Measurements from ENCODE around the gene PIGR.

PIGR gene, protein sequence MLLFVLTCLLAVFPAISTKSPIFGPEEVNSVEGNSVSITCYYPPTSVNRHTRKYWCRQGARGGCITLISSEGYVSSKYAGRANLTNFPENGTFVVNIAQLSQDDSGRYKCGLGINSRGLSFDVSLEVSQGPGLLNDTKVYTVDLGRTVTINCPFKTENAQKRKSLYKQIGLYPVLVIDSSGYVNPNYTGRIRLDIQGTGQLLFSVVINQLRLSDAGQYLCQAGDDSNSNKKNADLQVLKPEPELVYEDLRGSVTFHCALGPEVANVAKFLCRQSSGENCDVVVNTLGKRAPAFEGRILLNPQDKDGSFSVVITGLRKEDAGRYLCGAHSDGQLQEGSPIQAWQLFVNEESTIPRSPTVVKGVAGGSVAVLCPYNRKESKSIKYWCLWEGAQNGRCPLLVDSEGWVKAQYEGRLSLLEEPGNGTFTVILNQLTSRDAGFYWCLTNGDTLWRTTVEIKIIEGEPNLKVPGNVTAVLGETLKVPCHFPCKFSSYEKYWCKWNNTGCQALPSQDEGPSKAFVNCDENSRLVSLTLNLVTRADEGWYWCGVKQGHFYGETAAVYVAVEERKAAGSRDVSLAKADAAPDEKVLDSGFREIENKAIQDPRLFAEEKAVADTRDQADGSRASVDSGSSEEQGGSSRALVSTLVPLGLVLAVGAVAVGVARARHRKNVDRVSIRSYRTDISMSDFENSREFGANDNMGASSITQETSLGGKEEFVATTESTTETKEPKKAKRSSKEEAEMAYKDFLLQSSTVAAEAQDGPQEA

DNA sequence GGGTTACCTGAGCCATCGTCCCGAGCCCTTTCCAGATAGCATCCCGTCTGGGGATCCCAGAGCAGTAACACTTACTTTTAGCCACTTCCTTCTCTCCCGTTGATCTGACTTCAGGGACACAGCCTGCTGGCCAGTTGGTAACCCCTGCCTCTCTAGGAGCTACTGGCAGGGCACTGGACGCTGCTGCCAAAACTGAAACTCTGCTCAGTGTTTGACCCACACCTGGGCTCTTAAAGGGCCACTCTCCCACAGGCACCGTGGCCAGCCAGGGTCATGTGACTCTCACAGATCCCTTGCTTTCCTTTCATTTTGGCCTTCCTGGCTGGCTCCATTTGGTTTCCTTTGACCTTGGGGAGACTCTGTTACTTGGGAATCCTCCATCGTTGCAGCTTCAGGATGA, at the start of gene PIGR:
PIGR (minus strand) TSS at position 206 of the 400 bp plus-strand sequence. CDS start 5,935 bp downstream, outside the sequence.
- Histone ChIP-seq H3K4me1 (ENCODE audit: control insufficient read depth, insufficient read depth, low read length) (no peaks in the 10 kb centered on the region), H3K4me3 (ENCODE audit: low read depth, low read length) (no peak within 1 kb of the TSS), H3K27ac (ENCODE audit: low read depth, low read length) (no peak within 1 kb of the TSS), H3K9ac (ENCODE audit: low read length) (no peak within 1 kb of the TSS), H3K27me3 (ENCODE audit: control insufficient read depth, insufficient read depth, low read length) (peaks cover 15% of the 10 kb centered on the region; the same call in 1 of the 2 replicates), H3K9me3 (ENCODE audit: control insufficient read depth, insufficient read depth, low read depth, low read length) (peaks cover 2% of the 10 kb centered on the region; the same call in 1 of the 2 replicates), H3K36me3 (ENCODE audit: control insufficient read depth, insufficient read depth, low read length) (no peaks in the 10 kb centered on the region)

DNA sequence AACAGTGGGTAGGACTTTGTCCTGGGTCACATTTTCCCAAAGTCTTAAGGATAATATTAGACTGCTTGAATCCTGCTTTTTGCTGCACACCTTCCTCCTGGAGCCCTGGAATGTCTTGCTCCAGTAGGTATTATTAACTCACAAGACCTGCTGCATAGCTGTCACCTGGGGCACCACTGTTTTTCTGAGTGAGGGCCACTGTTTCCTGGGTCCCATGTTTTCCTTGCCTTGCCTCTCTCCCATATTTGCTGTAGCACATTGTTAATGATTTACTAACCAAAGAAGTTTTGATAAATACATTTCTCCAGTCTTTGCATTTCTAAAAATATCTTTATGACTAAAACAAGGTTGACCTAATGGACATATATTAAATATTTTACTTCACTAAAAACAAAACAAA, 46.5 kb upstream of the PIGR start:
- Histone ChIP-seq H3K4me3 (ENCODE audit: low read depth, low read length) (no peak overlapping the region), H3K27ac (ENCODE audit: low read depth, low read length) (no peak overlapping the region), H3K4me1 (ENCODE audit: control insufficient read depth, insufficient read depth, low read length) (no peaks in the 10 kb centered on the region), H3K9ac (ENCODE audit: low read length) (no peak overlapping the region), H3K27me3 (ENCODE audit: control insufficient read depth, insufficient read depth, low read length) (no peaks in the 10 kb centered on the region), H3K36me3 (ENCODE audit: control insufficient read depth, insufficient read depth, low read length) (no peaks in the 10 kb centered on the region), H3K9me3 (ENCODE audit: control insufficient read depth, insufficient read depth, low read depth, low read length) (no peaks in the 10 kb centered on the region)

GRCh38 chr1:206987873-206988272, 41.6 kb upstream of the PIGR start:
- Histone ChIP-seq H3K36me3 (ENCODE audit: control insufficient read depth, insufficient read depth, low read length) (no peaks in the 10 kb centered on the region), H3K4me3 (ENCODE audit: low read depth, low read length) (no peak overlapping the region), H3K27ac (ENCODE audit: low read depth, low read length) (no peak overlapping the region), H3K27me3 (ENCODE audit: control insufficient read depth, insufficient read depth, low read length) (peaks cover 14% of the 10 kb centered on the region; the same call in 1 of the 2 replicates), H3K9ac (ENCODE audit: low read length) (no peak overlapping the region), H3K9me3 (ENCODE audit: control insufficient read depth, insufficient read depth, low read depth, low read length) (no peaks in the 10 kb centered on the region), H3K4me1 (ENCODE audit: control insufficient read depth, insufficient read depth, low read length) (peaks cover 23% of the 10 kb centered on the region)

DNA sequence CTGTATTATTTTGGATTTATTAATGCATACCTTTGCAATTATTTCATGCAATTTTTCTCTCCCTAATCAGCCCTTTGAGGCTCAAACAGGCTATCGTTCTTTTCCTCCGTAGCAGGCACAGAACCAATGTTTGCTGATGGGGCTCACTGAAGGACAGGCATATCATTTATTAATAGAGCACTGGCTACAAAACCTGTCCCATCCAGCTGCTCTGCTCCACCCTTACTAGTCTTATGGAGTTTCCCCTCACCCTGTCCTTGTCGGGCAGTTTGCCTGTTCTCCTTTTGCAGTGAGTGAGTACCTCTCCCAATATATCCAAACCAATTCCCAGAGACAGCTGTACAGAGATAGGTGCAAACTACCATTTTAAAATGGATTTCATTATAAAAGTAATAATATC, 40.6 kb upstream of the PIGR start:
- H3K27me3 ChIP-seq (ENCODE audit: control insufficient read depth, insufficient read depth, low read length): peaks cover 14% of the 10 kb centered on the region; the same call in 1 of the 2 replicates
- no peak overlapping the region for H3K9ac ChIP-seq (ENCODE audit: low read length)
- no peak overlapping the region for H3K27ac ChIP-seq (ENCODE audit: low read depth, low read length)
- peaks cover 33% of the 10 kb centered on the region for H3K4me1 ChIP-seq (ENCODE audit: control insufficient read depth, insufficient read depth, low read length)
- no peaks in the 10 kb centered on the region for H3K9me3 ChIP-seq (ENCODE audit: control insufficient read depth, insufficient read depth, low read depth, low read length)
- H3K4me3 ChIP-seq (ENCODE audit: low read depth, low read length): no peak overlapping the region
- no peaks in the 10 kb centered on the region for H3K36me3 ChIP-seq (ENCODE audit: control insufficient read depth, insufficient read depth, low read length)

DNA sequence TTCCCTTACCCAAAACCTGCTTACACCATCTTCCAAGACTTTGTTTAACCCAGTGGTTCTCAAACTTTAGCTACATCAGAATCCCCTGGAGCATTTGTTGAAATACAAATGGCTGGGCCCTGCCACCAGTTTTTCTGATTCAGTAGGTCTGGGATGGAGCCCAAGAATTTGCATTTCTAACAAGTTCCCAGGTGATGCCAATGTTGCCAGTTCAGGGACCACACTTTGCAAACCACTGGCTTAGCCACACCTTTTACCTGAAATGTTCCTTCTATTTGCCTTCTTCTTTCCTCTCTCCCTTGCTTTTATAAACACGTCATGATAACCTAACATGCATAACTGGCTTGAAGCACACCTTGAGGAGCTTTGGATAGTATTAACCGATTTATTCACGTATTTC, 40.1 kb upstream of the PIGR start:
- Histone ChIP-seq H3K27ac (ENCODE audit: low read depth, low read length) (no peak overlapping the region), H3K36me3 (ENCODE audit: control insufficient read depth, insufficient read depth, low read length) (no peaks in the 10 kb centered on the region), H3K4me3 (ENCODE audit: low read depth, low read length) (no peak overlapping the region), H3K9me3 (ENCODE audit: control insufficient read depth, insufficient read depth, low read depth, low read length) (no peaks in the 10 kb centered on the region), H3K9ac (ENCODE audit: low read length) (no peak overlapping the region), H3K27me3 (ENCODE audit: control insufficient read depth, insufficient read depth, low read length) (peaks cover 14% of the 10 kb centered on the region; the same call in 1 of the 2 replicates), H3K4me1 (ENCODE audit: control insufficient read depth, insufficient read depth, low read length) (peaks cover 36% of the 10 kb centered on the region)

- H3K27me3 ChIP-seq (ENCODE audit: control insufficient read depth, insufficient read depth, low read length): peaks cover 14% of the 10 kb centered on the region; the same call in 1 of the 2 replicates
- H3K9me3 ChIP-seq (ENCODE audit: control insufficient read depth, insufficient read depth, low read depth, low read length): no peaks in the 10 kb centered on the region
- no peak overlapping the region for H3K9ac ChIP-seq (ENCODE audit: low read length)
- peak overlapping the region; percentile 18; the same call in 1 of the 2 replicates for H3K4me3 ChIP-seq (ENCODE audit: low read depth, low read length)
- no peaks in the 10 kb centered on the region for H3K36me3 ChIP-seq (ENCODE audit: control insufficient read depth, insufficient read depth, low read length)
- H3K27ac ChIP-seq (ENCODE audit: low read depth, low read length): no peak overlapping the region
- H3K4me1 ChIP-seq (ENCODE audit: control insufficient read depth, insufficient read depth, low read length): peaks cover 36% of the 10 kb centered on the region
Observed at GRCh38 chr1:206985162-206985749, 39.0 kb upstream of the PIGR start.

DNA sequence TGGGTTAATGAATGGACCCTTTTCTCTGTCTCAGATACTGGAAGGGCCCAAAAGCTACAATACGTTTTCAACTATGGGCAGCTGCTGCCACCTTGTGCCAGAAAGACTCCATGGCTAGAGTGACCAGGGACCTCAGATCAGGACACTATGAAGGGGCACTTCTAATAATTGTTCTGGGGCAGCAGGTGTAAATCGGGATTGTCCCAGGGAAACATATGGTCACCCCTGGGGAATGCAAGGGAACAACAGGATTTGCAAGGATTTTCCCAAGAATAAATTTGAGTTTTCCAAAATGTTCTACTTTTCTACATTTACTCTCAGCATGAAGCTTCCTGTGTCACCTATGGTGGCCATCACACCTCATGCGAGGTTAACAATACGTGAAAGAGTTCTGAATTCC, 36.0 kb upstream of the PIGR start:
- no peak overlapping the region for H3K9ac ChIP-seq (ENCODE audit: low read length)
- no peak overlapping the region for H3K27ac ChIP-seq (ENCODE audit: low read depth, low read length)
- peaks cover 41% of the 10 kb centered on the region for H3K4me1 ChIP-seq (ENCODE audit: control insufficient read depth, insufficient read depth, low read length)
- H3K9me3 ChIP-seq (ENCODE audit: control insufficient read depth, insufficient read depth, low read depth, low read length): no peaks in the 10 kb centered on the region
- peaks cover 14% of the 10 kb centered on the region; the same call in 1 of the 2 replicates for H3K27me3 ChIP-seq (ENCODE audit: control insufficient read depth, insufficient read depth, low read length)
- H3K36me3 ChIP-seq (ENCODE audit: control insufficient read depth, insufficient read depth, low read length): no peaks in the 10 kb centered on the region
- H3K4me3 ChIP-seq (ENCODE audit: low read depth, low read length): no peak overlapping the region

- Histone ChIP-seq H3K4me3 (ENCODE audit: low read depth, low read length) (no peak overlapping the region), H3K9ac (ENCODE audit: low read length) (no peak overlapping the region), H3K4me1 (ENCODE audit: control insufficient read depth, insufficient read depth, low read length) (peaks cover 22% of the 10 kb centered on the region; the same call in 1 of the 2 replicates), H3K27ac (ENCODE audit: low read depth, low read length) (no peak overlapping the region), H3K36me3 (ENCODE audit: control insufficient read depth, insufficient read depth, low read length) (no peaks in the 10 kb centered on the region), H3K27me3 (ENCODE audit: control insufficient read depth, insufficient read depth, low read length) (0 out of 2 replicates have a peak, but pooled peaks cover 3% of the 10 kb centered on the region), H3K9me3 (ENCODE audit: control insufficient read depth, insufficient read depth, low read depth, low read length) (no peaks in the 10 kb centered on the region)
Observed at GRCh38 chr1:206979379-206980043, 33.2 kb upstream of the PIGR start.

DNA sequence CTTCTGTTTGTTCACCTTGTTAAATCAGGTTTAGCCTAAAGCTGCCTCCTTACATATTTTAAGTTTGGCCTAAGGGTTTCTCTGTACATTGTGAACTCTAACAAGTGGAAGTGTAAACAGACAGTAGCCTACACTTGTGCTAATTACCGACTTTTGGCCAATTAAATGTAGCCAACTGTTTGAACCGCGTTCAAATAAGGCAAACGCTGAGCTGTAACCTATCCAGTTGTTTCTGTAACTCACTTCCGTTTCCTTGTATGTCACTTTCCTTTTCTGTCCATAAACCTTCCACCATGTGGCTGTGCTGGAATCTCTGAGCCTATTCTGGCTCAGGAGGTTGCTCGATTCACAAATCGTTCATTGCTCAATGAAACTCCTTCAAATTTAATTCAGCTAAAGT, 32.0 kb upstream of the PIGR start:
- H3K9me3 ChIP-seq (ENCODE audit: control insufficient read depth, insufficient read depth, low read depth, low read length): no peaks in the 10 kb centered on the region
- H3K9ac ChIP-seq (ENCODE audit: low read length): no peak overlapping the region
- H3K4me3 ChIP-seq (ENCODE audit: low read depth, low read length): no peak overlapping the region
- H3K36me3 ChIP-seq (ENCODE audit: control insufficient read depth, insufficient read depth, low read length): no peaks in the 10 kb centered on the region
- H3K27me3 ChIP-seq (ENCODE audit: control insufficient read depth, insufficient read depth, low read length): peaks cover 3% of the 10 kb centered on the region; the same call in 1 of the 2 replicates
- no peak overlapping the region for H3K27ac ChIP-seq (ENCODE audit: low read depth, low read length)
- H3K4me1 ChIP-seq (ENCODE audit: control insufficient read depth, insufficient read depth, low read length): peaks cover 22% of the 10 kb centered on the region; the same call in 1 of the 2 replicates

DNA sequence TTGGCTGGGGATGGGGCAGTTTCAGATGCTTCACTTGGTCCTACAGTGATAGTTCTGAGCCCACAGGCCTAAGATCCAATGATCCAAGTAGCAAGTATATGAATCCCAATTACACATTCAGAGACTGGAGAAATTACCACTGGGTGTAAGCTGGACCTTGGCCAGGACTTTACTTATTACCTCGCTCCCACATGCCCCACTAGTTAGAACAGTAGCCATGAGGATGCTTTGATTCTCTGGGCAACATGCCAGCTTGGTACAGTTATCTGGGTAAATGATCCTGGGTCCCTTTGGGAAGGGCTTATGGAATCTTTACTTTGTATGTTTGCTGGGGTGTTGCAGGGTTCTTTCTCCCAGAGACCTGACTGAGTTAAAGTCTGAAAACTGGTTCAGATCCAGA, 29.0 kb upstream of the PIGR start:
- Histone ChIP-seq H3K4me3 (ENCODE audit: low read depth, low read length) (no peak overlapping the region), H3K36me3 (ENCODE audit: control insufficient read depth, insufficient read depth, low read length) (no peaks in the 10 kb centered on the region)

More for the DNA sequence above, 29.0 kb upstream of the PIGR start:
- no peak overlapping the region for H3K27ac ChIP-seq (ENCODE audit: low read depth, low read length)
- peaks cover 11% of the 10 kb centered on the region; the same call in 1 of the 2 replicates for H3K27me3 ChIP-seq (ENCODE audit: control insufficient read depth, insufficient read depth, low read length)
- peaks cover 5% of the 10 kb centered on the region; the same call in 1 of the 2 replicates for H3K4me1 ChIP-seq (ENCODE audit: control insufficient read depth, insufficient read depth, low read length)
- no peaks in the 10 kb centered on the region for H3K9me3 ChIP-seq (ENCODE audit: control insufficient read depth, insufficient read depth, low read depth, low read length)
- no peak overlapping the region for H3K9ac ChIP-seq (ENCODE audit: low read length)

Data from HUES6 (cell line).